DND-41 (cell line): Measurements from ENCODE around the gene CNTN5.

ENCODE experiments used
- EZH2 ChIP-seq: IDR thresholded peaks from 3 replicates; pipeline ENCODE4 v1.6.1; 2012; ENCODE audit warnings: borderline replicate concordance, low read depth, mild to moderate bottlenecking, moderate library complexity, low read length, inconsistent platforms; ENCODE audit not compliant: severe bottlenecking
- TF ChIP-seq, protein P1 (sequence below): IDR thresholded peaks from 2 replicates; pipeline ENCODE4 v1.5.1; 2012; ENCODE audit warnings: borderline replicate concordance, low read length, moderate library complexity, mild to moderate bottlenecking; ENCODE audit not compliant: poor library complexity, severe bottlenecking; ENCODE audit errors: extremely low read depth

DNA sequence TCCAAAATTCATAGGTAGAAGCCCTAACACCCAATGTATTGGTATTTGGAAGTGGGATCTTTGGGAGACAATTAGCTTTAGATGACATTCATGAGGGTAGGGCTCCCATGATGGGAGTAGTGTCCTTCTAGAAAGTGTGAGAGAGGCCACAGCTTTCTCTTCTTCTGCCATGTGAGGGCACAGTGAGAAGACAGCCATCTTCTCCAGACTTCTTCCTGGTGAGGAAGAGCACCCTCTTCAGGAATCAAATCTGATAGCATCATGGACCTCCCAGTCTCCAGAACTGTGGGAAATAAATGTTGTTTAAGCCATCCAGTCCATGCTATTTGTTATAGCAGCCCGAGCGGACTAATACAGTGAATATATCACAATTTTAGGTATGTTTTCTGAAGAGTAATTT is 96.9 kb downstream of the CNTN5 start:
- TF ChIP-seq, protein P1, sequence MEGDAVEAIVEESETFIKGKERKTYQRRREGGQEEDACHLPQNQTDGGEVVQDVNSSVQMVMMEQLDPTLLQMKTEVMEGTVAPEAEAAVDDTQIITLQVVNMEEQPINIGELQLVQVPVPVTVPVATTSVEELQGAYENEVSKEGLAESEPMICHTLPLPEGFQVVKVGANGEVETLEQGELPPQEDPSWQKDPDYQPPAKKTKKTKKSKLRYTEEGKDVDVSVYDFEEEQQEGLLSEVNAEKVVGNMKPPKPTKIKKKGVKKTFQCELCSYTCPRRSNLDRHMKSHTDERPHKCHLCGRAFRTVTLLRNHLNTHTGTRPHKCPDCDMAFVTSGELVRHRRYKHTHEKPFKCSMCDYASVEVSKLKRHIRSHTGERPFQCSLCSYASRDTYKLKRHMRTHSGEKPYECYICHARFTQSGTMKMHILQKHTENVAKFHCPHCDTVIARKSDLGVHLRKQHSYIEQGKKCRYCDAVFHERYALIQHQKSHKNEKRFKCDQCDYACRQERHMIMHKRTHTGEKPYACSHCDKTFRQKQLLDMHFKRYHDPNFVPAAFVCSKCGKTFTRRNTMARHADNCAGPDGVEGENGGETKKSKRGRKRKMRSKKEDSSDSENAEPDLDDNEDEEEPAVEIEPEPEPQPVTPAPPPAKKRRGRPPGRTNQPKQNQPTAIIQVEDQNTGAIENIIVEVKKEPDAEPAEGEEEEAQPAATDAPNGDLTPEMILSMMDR = no peak
- no peak for TF ChIP-seq EZH2
